GM19328 (cell line): ENCODE measurements around the gene HIGD1A.
"Not testable (repeated sequence)": the region's sequence is repeated elsewhere in the genome, so short reads cannot be mapped to it uniquely, and the experiment has no call there.

Experiments used
- ATAC-seq: cut with Tn5 transposase; IDR thresholded peaks from one replicate; pipeline ENCODE4 v1.9.1; 2021; ENCODE audit warnings: mild to moderate bottlenecking, moderate library complexity; ENCODE audit not compliant: unreplicated experiment

Gene HIGD1A

GRCh38 chr3:42829628-42830436, 25.5 kb upstream of the HIGD1A start:
- no peak for ATAC-seq

GRCh38 chr3:42829083-42829627, 24.9 kb upstream of the HIGD1A start:
- no peak for ATAC-seq

GRCh38 chr3:42827654-42828053, 23.4 kb upstream of the HIGD1A start:
- ATAC-seq = no peak

GRCh38 chr3:42827023-42827422, 22.7 kb upstream of the HIGD1A start:
- ATAC-seq = no peak

GRCh38 chr3:42826141-42826540, 21.9 kb upstream of the HIGD1A start:
- no peak for ATAC-seq

GRCh38 chr3:42823351-42823750, 19.1 kb upstream of the HIGD1A start:
- no peak for ATAC-seq

GRCh38 chr3:42822828-42823227, 18.5 kb upstream of the HIGD1A start:
- ATAC-seq = no peak

- no peak for ATAC-seq
Measured at GRCh38 chr3:42820746-42821051, 16.4 kb upstream of the HIGD1A start.

- ATAC-seq = no peak
Measured at GRCh38 chr3:42819351-42819965, 15.2 kb upstream of the HIGD1A start.

- no peak for ATAC-seq
Measured at GRCh38 chr3:42815826-42816225, 11.5 kb upstream of the HIGD1A start.

- ATAC-seq = no peak
Measured at GRCh38 chr3:42814914-42815507, 10.7 kb upstream of the HIGD1A start.

GRCh38 chr3:42814246-42814645, 10.0 kb upstream of the HIGD1A start:
- no peak for ATAC-seq

GRCh38 chr3:42811118-42811883, 7.0 kb upstream of the HIGD1A start:
- ATAC-seq = not testable (repeated sequence)

GRCh38 chr3:42810706-42811105, 6.4 kb upstream of the HIGD1A start:
- ATAC-seq = not testable (repeated sequence)

- no peak for ATAC-seq
Measured at GRCh38 chr3:42809202-42809601, 4.9 kb upstream of the HIGD1A start, which contains the start of gene ACKR2. Gene ACKR2, plus strand, starts transcription at chr3:42809445. Its CDS starts 55,058 bp downstream, at chr3:42864503.

GRCh38 chr3:42807929-42808328, 3.6 kb upstream of the HIGD1A start:
- ATAC-seq = no peak

- ATAC-seq = no peak
Measured at GRCh38 chr3:42805141-42805821, 991 bp upstream of the HIGD1A start.

- ATAC-seq = peak; percentile 12
Measured at GRCh38 chr3:42804831-42805132, 492 bp upstream of the HIGD1A start.

- ATAC-seq = peak; percentile 12
Measured at GRCh38 chr3:42803414-42804105, 730 bp downstream of the HIGD1A start.

- ATAC-seq = no peak
Measured at GRCh38 chr3:42802876-42803413, 1.3 kb downstream of the HIGD1A start.
